GM23338 (cell line): ENCODE measurements around the gene SMCO2. TPM values are rescaled to one million over a fixed set of nuclear protein-coding genes. Genes with fewer than 3 reads are reported as not detected.
A peak's percentile ranks its signal among the peaks of the same experiment; 100 is the strongest.

Experiments
- ATAC-seq: fragments of 200-7000 bp; cut with Tn5 transposase; 3 replicates; pipeline ENCODE4 v1.9.1; 2020
- DNase-seq: peaks from one replicate; pipeline ENCODE4 v3.0.0-alpha.2; 2015; ENCODE audit warnings: low spot score
- H2AFZ ChIP-seq: fragments of 200-600 bp; sonication (generic); 2 replicates; pipeline ENCODE4 v1.8.0; 2016; ENCODE audit warnings: antibody characterized with exemption, mild to moderate bottlenecking, moderate library complexity
- H3F3A ChIP-seq: fragments of 200-600 bp; sonication (generic); replicated peaks from 2 replicates; pipeline ENCODE4 v1.8.0; 2017; ENCODE audit warnings: antibody characterized with exemption, mixed run types, low read depth
- H3K27ac ChIP-seq: fragments of 200-600 bp; sonication (generic); 2 replicates; pipeline ENCODE4 v1.6.1; 2016; ENCODE audit warnings: low read depth
- H3K27me3 ChIP-seq: fragments of 200-600 bp; sonication (generic); 2 replicates; pipeline ENCODE4 v1.8.0; 2016; ENCODE audit warnings: mild to moderate bottlenecking, mixed run types, moderate library complexity; ENCODE audit not compliant: insufficient read depth
- H3K36me3 ChIP-seq: fragments of 200-600 bp; sonication (generic); 2 replicates; pipeline ENCODE4 v1.8.0; 2016; ENCODE audit warnings: mild to moderate bottlenecking; ENCODE audit not compliant: insufficient read depth
- H3K4me1 ChIP-seq: fragments of 200-600 bp; sonication (generic); 2 replicates; pipeline ENCODE4 v1.8.0; 2016; ENCODE audit warnings: mild to moderate bottlenecking, moderate library complexity; ENCODE audit not compliant: insufficient read depth
- H3K4me2 ChIP-seq: fragments of 200-600 bp; sonication (generic); 2 replicates; pipeline ENCODE4 v1.7.1; 2017; ENCODE audit warnings: mixed run types
- H3K4me3 ChIP-seq: fragments of 200-600 bp; sonication (generic); 2 replicates; pipeline ENCODE4 v1.6.1; 2016; ENCODE audit warnings: mixed run types
- H3K79me2 ChIP-seq: fragments of 200-600 bp; sonication (generic); replicated peaks from 2 replicates; pipeline ENCODE4 v1.8.0; 2017; ENCODE audit warnings: mild to moderate bottlenecking; ENCODE audit not compliant: insufficient read depth
- H3K9me2 ChIP-seq: fragments of 200-600 bp; sonication (generic); 2 replicates; pipeline ENCODE4 v1.8.0; 2017; ENCODE audit not compliant: insufficient read depth
- H4K20me1 ChIP-seq: fragments of 200-600 bp; sonication (generic); replicated peaks from 2 replicates; pipeline ENCODE4 v1.8.0; 2017; ENCODE audit warnings: mild to moderate bottlenecking; ENCODE audit not compliant: insufficient read depth
- H3K27ac Mint-ChIP-seq: 2 replicates; pipeline ENCODE4 v1.8.0; 2020; ENCODE audit warnings: inconsistent platforms, mild to moderate bottlenecking, moderate library complexity, mixed read lengths
- H3K27me3 Mint-ChIP-seq: 3 replicates; pipeline ENCODE4 v1.8.0; 2022; ENCODE audit warnings: low read depth, mild to moderate bottlenecking, moderate library complexity, mixed read lengths, inconsistent platforms; ENCODE audit not compliant: insufficient read depth, poor library complexity
- H3K36me3 Mint-ChIP-seq: 3 replicates; pipeline ENCODE4 v1.8.0; 2021; ENCODE audit warnings: low read depth, mild to moderate bottlenecking, inconsistent platforms, moderate library complexity, mixed read lengths
- H3K4me1 Mint-ChIP-seq: 3 replicates; pipeline ENCODE4 v1.8.0; 2020; ENCODE audit warnings: mild to moderate bottlenecking, inconsistent platforms, mixed read lengths
- H3K4me3 Mint-ChIP-seq: 3 replicates; pipeline ENCODE4 v1.8.0; 2021; ENCODE audit warnings: moderate library complexity, mild to moderate bottlenecking, inconsistent platforms, mixed read lengths
- H3K9me3 Mint-ChIP-seq: 3 replicates; pipeline ENCODE4 v1.8.0; 2020; ENCODE audit warnings: moderate library complexity, mild to moderate bottlenecking, inconsistent platforms, mixed read lengths
- CREB1 ChIP-seq: fragments of 250-450 bp; sonication (Bioruptor Pico); IDR thresholded peaks from 2 replicates; pipeline ENCODE4 v1.5.0; 2020; ENCODE audit warnings: low read depth, mild to moderate bottlenecking, moderate library complexity
- CTCF ChIP-seq, 2 experiments: fragments of 200-600 bp in 1 of 2; sonication (generic) in 1 of 2; conservative IDR thresholded peaks; 2 replicates each; pipeline versions ENCODE4 v1.5.1 to v1.6.1; 2016 to 2017; ENCODE audit warnings: antibody characterized with exemption in 2 of 2, low read depth in 2 of 2, mild to moderate bottlenecking in 2 of 2, moderate library complexity in 1 of 2
- ETS1 ChIP-seq: IDR thresholded peaks from 2 replicates; pipeline ENCODE4 v1.6.1; 2016; ENCODE audit warnings: antibody characterized with exemption
- EZH2phosphoT487 ChIP-seq: fragments of 200-600 bp; sonication (generic); IDR thresholded peaks from one replicate; pipeline ENCODE4 v1.8.1; 2018; ENCODE audit warnings: antibody characterized with exemption; ENCODE audit not compliant: unreplicated experiment
- JUNB ChIP-seq: IDR thresholded peaks from one replicate; pipeline ENCODE4 v1.6.1; 2016; ENCODE audit warnings: antibody characterized with exemption; ENCODE audit not compliant: unreplicated experiment
- POLR2AphosphoS5 ChIP-seq: IDR thresholded peaks from 2 replicates; pipeline ENCODE4 v1.6.1; 2016; ENCODE audit warnings: antibody characterized with exemption, low read depth
- REST ChIP-seq: IDR thresholded peaks from one replicate; pipeline ENCODE4 v1.6.1; 2018; ENCODE audit warnings: antibody characterized with exemption; ENCODE audit not compliant: unreplicated experiment
- STAT1 ChIP-seq: IDR thresholded peaks from one replicate; pipeline ENCODE4 v1.6.1; 2016; ENCODE audit warnings: antibody characterized with exemption; ENCODE audit not compliant: unreplicated experiment
- ZNF331 ChIP-seq: fragments of 250-450 bp; sonication (Bioruptor Pico); IDR thresholded peaks from 2 replicates; pipeline ENCODE4 v1.5.0; 2020; ENCODE audit warnings: low read depth, mild to moderate bottlenecking, moderate library complexity
- ZNF462 ChIP-seq: fragments of 250-450 bp; sonication (Bioruptor Pico); IDR thresholded peaks from 2 replicates; pipeline ENCODE4 v1.5.0; 2020; ENCODE audit warnings: mild to moderate bottlenecking, moderate library complexity
- polyA plus RNA-seq: library from polyadenylated mRNA; unstranded; fragments of >200 nt; fragmentation: Nextera tagmentation; extraction: Ambion mirVana; gene quantifications from 2 replicates; pipeline ENCODE4 v1.2.1, GENCODE V29; 2016
- total RNA-seq: library from RNA; depleted of rRNA; stranded (reverse); fragments of >200 nt; shearing (Covaris generic); gene quantifications from 2 replicates; pipeline ENCODE4 v1.2.3, GENCODE V29; 2014

Gene SMCO2
- total and polyA plus RNA-seq, 2 experiments from 2014 or later = 0.86 TPM; not detected in 1

GRCh38 chr12:27462151-27462694 lies 15.7 kb downstream of the SMCO2 start:
- H4K20me1 ChIP-seq = no peaks in the 10 kb centered on the region
- Mint-ChIP-seq H3K4me1 (no peaks in the 10 kb centered on the region), H3K27ac (peak overlapping the region; percentile 21; the same call in 1 of the 2 replicates), H3K27me3 (no peaks in the 10 kb centered on the region), H3K9me3 (no peaks in the 10 kb centered on the region), H3K4me3 (no peak overlapping the region), H3K36me3 (no peaks in the 10 kb centered on the region; the same call in 2 of the 3 replicates)
- no peaks in the 10 kb centered on the region for H3K4me1 ChIP-seq
- H3K4me2 ChIP-seq = no peak overlapping the region
- 0 out of 2 replicates have a peak, but pooled peaks cover 3% of the 10 kb centered on the region for H3K9me2 ChIP-seq
- no peaks in the 10 kb centered on the region for H3K79me2 ChIP-seq
- DNase-seq (no peak), ATAC-seq (no peak)
- H2AFZ ChIP-seq = no peak overlapping the region
- H3K27me3 ChIP-seq = no peaks in the 10 kb centered on the region
- H3K36me3 ChIP-seq = no peaks in the 10 kb centered on the region
- no peak overlapping the region for H3K4me3 ChIP-seq
- TF ChIP-seq POLR2AphosphoS5 = no peak
- TF ChIP-seq REST = no peak
- TF ChIP-seq CREB1 (CRISPR knock-in tag) = no peak
- no peak for TF ChIP-seq CTCF (conservative IDR thresholded peaks at IDR 0.05; ENCODE audit: low read depth in 2 of 2)
- no peak for TF ChIP-seq ETS1
- no peak for TF ChIP-seq ZNF331 (CRISPR knock-in tag)
- no peak for TF ChIP-seq JUNB
- no peak for TF ChIP-seq STAT1
- no peak for TF ChIP-seq EZH2phosphoT487
- TF ChIP-seq ZNF462 (CRISPR knock-in tag) = no peak
- no peaks in the 10 kb centered on the region for H3F3A ChIP-seq
- no peak overlapping the region for H3K27ac ChIP-seq
